ENCODE data around the gene RAD21L1. TPM values are rescaled to one million over a fixed set of nuclear protein-coding genes. Genes with fewer than 3 reads are reported as not detected.

RAD21L1 gene
- total and polyA plus RNA-seq, 2 of the 8 experiments (the other 6 are each of a cell fraction or from before 2014, with no cell fraction given), result 0.06 to 0.26 TPM

DNA sequence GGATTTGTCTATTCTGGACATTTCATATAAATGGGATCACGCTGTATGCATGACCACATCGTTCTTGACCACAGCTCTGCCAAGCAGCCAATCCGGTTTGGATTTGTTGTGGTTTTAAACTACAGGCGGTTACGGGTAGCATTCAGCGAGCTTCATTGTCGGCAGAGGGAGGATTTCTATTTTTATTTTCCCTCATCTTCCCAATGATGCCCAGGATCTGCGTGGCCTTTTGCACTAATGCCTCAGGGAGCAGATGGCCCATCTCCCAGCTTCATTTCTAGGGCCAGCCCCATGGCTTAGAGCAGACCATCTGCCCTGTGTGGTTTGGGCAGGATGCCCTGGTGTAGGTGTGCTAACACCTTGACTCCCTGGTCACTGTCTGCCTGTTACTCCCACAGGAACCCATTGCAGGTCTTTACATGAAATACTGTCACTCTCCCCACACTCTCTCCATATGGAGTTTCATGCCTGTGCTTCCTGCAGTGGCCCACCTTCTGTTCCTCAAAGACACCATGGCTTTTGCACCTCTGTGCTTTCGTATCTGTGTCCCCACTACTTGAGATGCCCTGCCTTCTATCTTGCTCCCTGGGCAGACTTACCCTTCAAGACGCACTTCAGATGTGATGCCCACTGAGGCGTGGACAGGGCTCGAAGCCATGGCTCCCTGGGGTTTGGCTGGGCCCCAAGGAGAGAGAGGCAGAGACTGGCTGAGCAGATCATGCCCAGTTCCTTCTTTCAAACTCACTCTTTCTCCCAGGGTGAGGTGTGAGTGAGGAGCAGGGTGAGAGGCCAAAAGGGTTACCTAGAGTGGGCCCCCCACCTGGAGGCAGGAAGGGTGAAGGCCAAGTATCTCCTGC lies 77.1 kb downstream of the RAD21L1 start:
- Histone ChIP-seq H3K23ac (ENCODE audit: insufficient read length) (no peak overlapping the region), H3K4me3 (ENCODE audit: extremely low read depth in 1 of 4, insufficient read depth in 2 of 4, low read depth in 3 of 4, low read length in 4 of 4) (no peak overlapping the region), H3K4me1 (replicated peaks in 1 of 4; ENCODE audit: control insufficient read depth in 3 of 4, insufficient read depth in 4 of 4, low read length in 3 of 4) (peaks cover 0 to 10% (median 4%) of the 10 kb centered on the region in 4 experiments; a peak in 6 of 7 replicates), H3K56ac (replicated peaks; ENCODE audit: insufficient read length, low read depth, low read length) (no peak overlapping the region), H3K9ac (replicated peaks in 1 of 4; ENCODE audit: extremely low read depth in 1 of 4, low read depth in 3 of 4, low read length in 3 of 4) (no peak overlapping the region), H4K20me1 (replicated peaks in 1 of 2; ENCODE audit: control insufficient read depth in 1 of 2, insufficient read depth in 2 of 2, low read length in 2 of 2) (no peaks in the 10 kb centered on the region), H3K36me3 (ENCODE audit: control insufficient read depth in 2 of 4, insufficient read depth in 4 of 4, low read length in 3 of 4) (no peaks in the 10 kb centered on the region; a peak in 1 of 8 replicates), H2AK5ac (ENCODE audit: low read depth, low read length) (no peak overlapping the region), H2BK5ac (ENCODE audit: low read depth, low read length) (no peak overlapping the region), H2BK15ac (ENCODE audit: low read length) (no peak overlapping the region), H4K5ac (ENCODE audit: insufficient read length, low read depth, low read length) (no peak overlapping the region), H3K79me1 (ENCODE audit: low read depth, low read length) (no peaks in the 10 kb centered on the region), H2BK12ac (ENCODE audit: low read depth, low read length) (no peak overlapping the region), H3K9me3 (ENCODE audit: insufficient read depth in 2 of 2, low read depth in 1 of 2, low read length in 1 of 2) (no peaks in the 10 kb centered on the region), H4K8ac (ENCODE audit: extremely low read depth, insufficient read depth, low read length) (no peak overlapping the region), H3K14ac (ENCODE audit: insufficient read length) (no peak overlapping the region), H2BK20ac (ENCODE audit: low read length) (no peak overlapping the region), H3K23me2 (ENCODE audit: low read depth, low read length) (no peaks in the 10 kb centered on the region), H3K4me2 (ENCODE audit: insufficient read depth in 1 of 2, low read depth in 2 of 2, low read length in 2 of 2) (no peak overlapping the region), H4K91ac (replicated peaks; ENCODE audit: insufficient read length, low read length) (no peak overlapping the region), H3K27me3 (replicated peaks in 1 of 4; ENCODE audit: control insufficient read depth in 3 of 4, extremely low read depth in 1 of 4, insufficient read depth in 3 of 4, low read length in 3 of 4) (no peaks in the 10 kb centered on the region), H3K4ac (replicated peaks; ENCODE audit: insufficient read length, low read depth, low read length) (no peak overlapping the region), H3K18ac (ENCODE audit: extremely low read depth, low read length) (no peak overlapping the region), H3K79me2 (ENCODE audit: control insufficient read depth in 1 of 2, insufficient read depth in 2 of 2, low read length in 2 of 2) (no peaks in the 10 kb centered on the region), H2BK120ac (replicated peaks; ENCODE audit: low read depth, low read length) (no peak overlapping the region), H3K27ac (ENCODE audit: low read depth, low read length) (no peak overlapping the region), H2AFZ (ENCODE audit: low read length) (no peak overlapping the region)
- CTCF ChIA-PET (ENCODE audit: partially characterized antibody), result no interaction called here
- WGBS, 2 experiments (ENCODE audit: extremely low coverage in 1 of 2, insufficient coverage in 1 of 2, insufficient read length in 1 of 2, insufficient replicate concordance in 2 of 2, low coverage in 1 of 2, low lambda C conversion rate in 2 of 2, missing lambda C conversion rate in 1 of 2), result 95% methylated on average over 12 of the region's 12 CpGs; no CpG with 5 or more reads in 1 of the 2 experiments
- DNase-seq (ENCODE audit: low read depth in 1 of 2, low spot score in 2 of 2) (no peak), FAIRE-seq (no peak)
- POLR2A ChIA-PET (ENCODE audit: partially characterized antibody), result interaction anchor here (0.7 kb wide), 1 partner anchor 10 kb away, joined by 3 read pairs; no protein-coding TSS in a partner anchor
- TF ChIP-seq JUN (IDR thresholded peaks at IDR 0.05; ENCODE audit: low read depth, low read length) (no peak), CREB1 (IDR thresholded peaks at IDR 0.05) (no peak), NANOG (IDR thresholded peaks at IDR 0.05; ENCODE audit: insufficient read depth, low read depth, low read length, poor library complexity, severe bottlenecking) (no peak), SIRT6 (IDR thresholded peaks at IDR 0.05; ENCODE audit: low read length) (no peak), BRCA1 (IDR thresholded peaks at IDR 0.05; ENCODE audit: low read depth, low read length) (no peak), SRF (IDR thresholded peaks at IDR 0.05; ENCODE audit: low read depth, low read length) (no peak)
- TF ChIP-seq, protein P1, sequence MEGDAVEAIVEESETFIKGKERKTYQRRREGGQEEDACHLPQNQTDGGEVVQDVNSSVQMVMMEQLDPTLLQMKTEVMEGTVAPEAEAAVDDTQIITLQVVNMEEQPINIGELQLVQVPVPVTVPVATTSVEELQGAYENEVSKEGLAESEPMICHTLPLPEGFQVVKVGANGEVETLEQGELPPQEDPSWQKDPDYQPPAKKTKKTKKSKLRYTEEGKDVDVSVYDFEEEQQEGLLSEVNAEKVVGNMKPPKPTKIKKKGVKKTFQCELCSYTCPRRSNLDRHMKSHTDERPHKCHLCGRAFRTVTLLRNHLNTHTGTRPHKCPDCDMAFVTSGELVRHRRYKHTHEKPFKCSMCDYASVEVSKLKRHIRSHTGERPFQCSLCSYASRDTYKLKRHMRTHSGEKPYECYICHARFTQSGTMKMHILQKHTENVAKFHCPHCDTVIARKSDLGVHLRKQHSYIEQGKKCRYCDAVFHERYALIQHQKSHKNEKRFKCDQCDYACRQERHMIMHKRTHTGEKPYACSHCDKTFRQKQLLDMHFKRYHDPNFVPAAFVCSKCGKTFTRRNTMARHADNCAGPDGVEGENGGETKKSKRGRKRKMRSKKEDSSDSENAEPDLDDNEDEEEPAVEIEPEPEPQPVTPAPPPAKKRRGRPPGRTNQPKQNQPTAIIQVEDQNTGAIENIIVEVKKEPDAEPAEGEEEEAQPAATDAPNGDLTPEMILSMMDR (IDR thresholded peaks at IDR 0.05; ENCODE audit: control extremely low read depth in 1 of 3, insufficient read depth in 1 of 3, low read depth in 1 of 3, low read length in 3 of 3), result no peak
- TF ChIP-seq, protein P2, sequence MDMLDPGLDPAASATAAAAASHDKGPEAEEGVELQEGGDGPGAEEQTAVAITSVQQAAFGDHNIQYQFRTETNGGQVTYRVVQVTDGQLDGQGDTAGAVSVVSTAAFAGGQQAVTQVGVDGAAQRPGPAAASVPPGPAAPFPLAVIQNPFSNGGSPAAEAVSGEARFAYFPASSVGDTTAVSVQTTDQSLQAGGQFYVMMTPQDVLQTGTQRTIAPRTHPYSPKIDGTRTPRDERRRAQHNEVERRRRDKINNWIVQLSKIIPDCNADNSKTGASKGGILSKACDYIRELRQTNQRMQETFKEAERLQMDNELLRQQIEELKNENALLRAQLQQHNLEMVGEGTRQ (IDR thresholded peaks at IDR 0.05; ENCODE audit: low read length), result no peak

Data from H1 (cell line).